ENCODE data around the gene PKD2L2.

The PKD2L2 gene

DNA sequence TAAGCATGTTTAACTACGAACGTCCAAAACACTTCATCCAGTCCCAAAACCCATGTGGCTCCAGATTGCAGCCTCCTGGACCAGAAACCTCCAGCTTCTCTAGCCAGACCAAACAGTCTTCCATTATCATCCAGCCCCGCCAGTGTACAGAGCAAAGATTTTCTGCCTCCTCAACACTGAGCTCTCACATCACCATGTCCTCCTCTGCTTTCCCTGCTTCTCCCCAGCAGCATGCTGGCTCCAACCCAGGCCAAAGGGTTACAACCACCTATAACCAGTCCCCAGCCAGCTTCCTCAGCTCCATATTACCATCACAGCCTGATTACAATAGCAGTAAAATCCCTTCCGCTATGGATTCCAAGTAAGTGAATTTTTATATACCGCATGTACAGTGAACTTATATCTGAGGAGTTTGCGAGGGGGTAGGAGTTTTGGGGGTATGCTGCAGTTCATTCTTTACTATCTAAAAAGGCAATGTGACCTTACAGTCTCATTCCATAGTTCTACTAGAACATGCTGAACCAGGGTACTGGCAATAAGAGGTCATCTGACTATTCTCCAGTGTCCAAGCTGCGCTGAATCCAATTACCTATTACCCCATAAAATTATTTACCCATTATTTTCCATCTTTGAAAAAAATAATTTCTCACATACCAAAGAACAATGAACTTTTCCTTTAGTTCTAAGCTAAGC is 18.5 kb upstream of the PKD2L2 start:
- no peaks in the 10 kb centered on the region for H3K36me3 Mint-ChIP-seq (ENCODE audit: low read depth)
- H3K4me3 Mint-ChIP-seq, result no peak overlapping the region
- H3K27ac Mint-ChIP-seq, result no peak overlapping the region
- H3K4me1 Mint-ChIP-seq (ENCODE audit: low read depth), result no peaks in the 10 kb centered on the region
- H3K27me3 Mint-ChIP-seq, result no peaks in the 10 kb centered on the region
- H3K9me3 Mint-ChIP-seq, result no peaks in the 10 kb centered on the region

DNA sequence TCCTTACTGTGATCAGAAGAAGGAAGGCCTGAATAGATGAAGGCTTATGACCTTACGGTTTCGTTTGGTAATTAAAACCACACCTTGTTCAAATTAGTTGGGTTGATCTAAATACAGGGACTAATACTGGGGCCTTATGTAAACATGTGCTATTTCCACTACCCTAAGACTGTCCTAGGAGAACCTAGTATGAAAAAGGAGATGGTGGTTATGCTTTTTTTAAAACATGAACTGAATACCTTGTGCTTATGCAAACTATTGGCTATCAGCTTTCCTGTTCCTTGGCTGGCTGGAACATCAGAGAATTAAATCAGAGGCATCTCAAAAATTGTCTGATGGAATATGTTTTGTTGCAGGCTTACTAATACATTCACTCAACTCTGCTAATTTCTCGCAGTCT is 17.7 kb upstream of the PKD2L2 start:
- Mint-ChIP-seq H3K4me1 (ENCODE audit: low read depth) (no peaks in the 10 kb centered on the region), H3K4me3 (no peak overlapping the region), H3K27me3 (no peaks in the 10 kb centered on the region), H3K27ac (no peak overlapping the region), H3K9me3 (no peaks in the 10 kb centered on the region), H3K36me3 (ENCODE audit: low read depth) (no peaks in the 10 kb centered on the region)

GRCh38 chr5:137872466-137872865 is 16.8 kb upstream of the PKD2L2 start:
- Mint-ChIP-seq H3K4me3 (no peak overlapping the region), H3K27ac (no peak overlapping the region), H3K9me3 (no peaks in the 10 kb centered on the region), H3K36me3 (ENCODE audit: low read depth) (no peaks in the 10 kb centered on the region), H3K4me1 (ENCODE audit: low read depth) (no peaks in the 10 kb centered on the region), H3K27me3 (no peaks in the 10 kb centered on the region)

- H3K4me1 Mint-ChIP-seq (ENCODE audit: low read depth), result no peaks in the 10 kb centered on the region
- H3K27ac Mint-ChIP-seq, result no peak overlapping the region
- no peak overlapping the region for H3K4me3 Mint-ChIP-seq
- no peaks in the 10 kb centered on the region for H3K9me3 Mint-ChIP-seq
- H3K36me3 Mint-ChIP-seq (ENCODE audit: low read depth), result no peaks in the 10 kb centered on the region
- H3K27me3 Mint-ChIP-seq, result no peaks in the 10 kb centered on the region
Measured at GRCh38 chr5:137876101-137876500, 13.2 kb upstream of the PKD2L2 start.

DNA sequence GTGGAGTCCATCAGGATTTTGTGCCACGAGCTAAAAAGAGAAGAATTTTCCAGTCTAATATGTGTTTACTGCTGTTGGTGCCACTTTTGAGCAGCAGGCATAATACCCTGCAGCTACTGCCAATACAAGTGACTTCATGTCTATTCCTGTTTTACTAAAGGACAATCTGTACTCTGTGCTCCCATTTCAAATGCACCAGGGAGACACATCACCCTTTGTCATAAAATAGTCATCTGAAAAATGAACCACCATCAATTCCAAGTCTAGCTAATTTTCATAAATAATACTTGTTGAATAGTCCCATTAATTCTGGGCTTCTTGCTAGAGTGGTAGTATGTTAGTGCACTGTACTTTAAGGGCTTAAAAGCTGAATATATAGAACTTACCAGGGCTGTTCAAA is 8.9 kb upstream of the PKD2L2 start:
- Mint-ChIP-seq H3K9me3 (no peaks in the 10 kb centered on the region), H3K27ac (no peak overlapping the region), H3K36me3 (ENCODE audit: low read depth) (peaks cover 5% of the 10 kb centered on the region), H3K4me3 (no peak overlapping the region), H3K4me1 (ENCODE audit: low read depth) (no peaks in the 10 kb centered on the region), H3K27me3 (no peaks in the 10 kb centered on the region)

DNA sequence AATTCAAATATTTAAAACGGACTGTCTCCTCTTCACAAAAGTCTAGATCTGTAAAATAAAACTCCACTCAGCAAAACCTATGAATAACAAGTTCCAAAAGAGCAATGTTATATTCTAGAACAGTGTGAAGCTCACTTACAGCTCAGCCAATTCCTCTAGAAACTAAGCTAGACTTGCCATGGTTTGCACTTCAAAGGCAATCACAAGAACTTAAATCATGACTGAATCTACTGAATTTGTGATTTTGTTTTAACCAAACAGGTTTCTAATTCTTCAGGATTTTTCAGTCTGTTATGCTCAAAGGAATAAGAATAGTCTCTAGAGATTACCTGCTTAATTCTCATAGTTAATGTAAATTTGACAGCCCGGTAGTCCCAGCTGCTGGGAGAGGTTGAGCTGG is 1.4 kb upstream of the PKD2L2 start:
- H3K9me3 Mint-ChIP-seq, result no peaks in the 10 kb centered on the region
- no peak overlapping the region for H3K27ac Mint-ChIP-seq

DNA sequence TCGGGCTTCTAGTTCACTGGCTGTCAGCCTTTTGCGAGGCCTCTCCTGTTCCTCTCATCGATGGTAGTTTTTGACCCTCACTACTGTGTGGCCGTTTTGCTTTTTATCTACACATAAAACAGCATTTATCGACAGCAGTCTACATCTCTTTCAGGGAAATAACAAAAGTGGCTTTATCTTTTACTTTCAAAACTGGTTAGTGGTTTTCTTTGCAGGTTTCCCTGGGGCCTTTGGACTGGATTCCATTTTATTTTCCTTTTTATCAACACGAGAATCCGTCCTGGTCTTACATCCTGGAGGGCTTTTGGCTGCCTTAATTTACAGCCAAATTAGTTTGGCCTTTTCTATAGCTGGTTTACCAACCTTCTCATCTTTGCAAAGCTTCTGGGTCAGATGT is 793 bp upstream of the PKD2L2 start:
- Mint-ChIP-seq H3K9me3 (no peaks in the 10 kb centered on the region), H3K4me1 (ENCODE audit: low read depth) (peaks cover 26% of the 10 kb centered on the region), H3K27me3 (no peaks in the 10 kb centered on the region), H3K27ac (peak overlapping the region; percentile 88), H3K4me3 (peak overlapping the region; percentile 86), H3K36me3 (ENCODE audit: low read depth) (no peaks in the 10 kb centered on the region)

More for the DNA sequence above, 1.4 kb upstream of the PKD2L2 start:
- H3K4me1 Mint-ChIP-seq (ENCODE audit: low read depth), result peaks cover 26% of the 10 kb centered on the region
- no peaks in the 10 kb centered on the region for H3K27me3 Mint-ChIP-seq
- H3K4me3 Mint-ChIP-seq, result no peak overlapping the region
- no peaks in the 10 kb centered on the region for H3K36me3 Mint-ChIP-seq (ENCODE audit: low read depth)

GRCh38 chr5:137890845-137891244 is 1.6 kb downstream of the PKD2L2 start:
- Mint-ChIP-seq H3K9me3 (no peaks in the 10 kb centered on the region), H3K27me3 (no peaks in the 10 kb centered on the region), H3K36me3 (ENCODE audit: low read depth) (no peaks in the 10 kb centered on the region), H3K27ac (no peak overlapping the region), H3K4me1 (ENCODE audit: low read depth) (peaks cover 26% of the 10 kb centered on the region), H3K4me3 (no peak overlapping the region)

GRCh38 chr5:137891849-137892248 is 2.6 kb downstream of the PKD2L2 start:
- H3K9me3 Mint-ChIP-seq, result no peaks in the 10 kb centered on the region
- H3K4me1 Mint-ChIP-seq (ENCODE audit: low read depth), result peaks cover 20% of the 10 kb centered on the region
- no peaks in the 10 kb centered on the region for H3K36me3 Mint-ChIP-seq (ENCODE audit: low read depth)
- no peak overlapping the region for H3K27ac Mint-ChIP-seq
- H3K27me3 Mint-ChIP-seq, result no peaks in the 10 kb centered on the region
- H3K4me3 Mint-ChIP-seq, result no peak overlapping the region

DNA sequence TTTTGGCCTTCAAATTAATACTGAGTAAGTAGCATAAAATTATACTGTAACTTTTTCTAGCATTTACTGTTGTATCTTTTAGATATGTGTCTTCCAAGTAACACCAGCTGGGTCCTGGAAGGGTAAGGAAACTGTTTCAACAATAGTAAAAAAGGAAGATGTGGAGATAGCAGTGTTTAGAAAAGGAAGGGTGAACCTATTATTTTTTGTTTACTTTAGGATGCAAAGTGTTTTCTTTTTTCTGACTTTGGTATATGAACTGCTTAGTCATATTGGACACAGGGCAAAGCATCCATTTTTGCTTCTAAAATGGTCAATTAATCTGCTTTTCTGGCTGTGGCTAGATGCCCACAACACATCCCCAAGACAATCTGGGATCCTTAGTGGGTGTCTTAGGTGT is 5.3 kb downstream of the PKD2L2 start:
- no peaks in the 10 kb centered on the region for H3K27me3 Mint-ChIP-seq
- H3K9me3 Mint-ChIP-seq, result no peaks in the 10 kb centered on the region
- peaks cover 7% of the 10 kb centered on the region for H3K4me1 Mint-ChIP-seq (ENCODE audit: low read depth)
- H3K36me3 Mint-ChIP-seq (ENCODE audit: low read depth), result no peaks in the 10 kb centered on the region
- H3K4me3 Mint-ChIP-seq, result no peak overlapping the region
- H3K27ac Mint-ChIP-seq, result no peak overlapping the region

GRCh38 chr5:137896560-137896959 is 7.3 kb downstream of the PKD2L2 start:
- H3K36me3 Mint-ChIP-seq (ENCODE audit: low read depth), result no peaks in the 10 kb centered on the region
- H3K4me3 Mint-ChIP-seq, result no peak overlapping the region
- H3K9me3 Mint-ChIP-seq, result no peaks in the 10 kb centered on the region

DNA sequence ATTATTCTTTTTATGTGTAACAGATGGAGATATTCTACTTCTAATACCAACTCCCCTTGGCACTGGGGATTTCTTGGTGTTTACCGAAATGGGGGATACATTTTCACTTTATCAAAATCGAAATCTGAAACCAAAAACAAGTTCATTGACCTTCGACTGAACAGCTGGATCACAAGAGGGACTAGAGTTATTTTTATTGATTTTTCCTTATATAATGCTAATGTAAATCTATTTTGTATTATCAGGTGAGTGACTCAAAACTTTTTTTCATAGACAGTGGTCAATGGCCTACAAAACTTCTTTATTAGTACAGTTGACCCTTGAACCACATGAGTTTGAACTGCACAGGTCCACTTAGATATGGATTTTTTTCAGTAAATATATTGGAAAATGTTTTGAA is 10.2 kb downstream of the PKD2L2 start:
- Mint-ChIP-seq H3K4me1 (ENCODE audit: low read depth) (peaks cover 12% of the 10 kb centered on the region), H3K36me3 (ENCODE audit: low read depth) (no peaks in the 10 kb centered on the region), H3K9me3 (no peaks in the 10 kb centered on the region), H3K27ac (no peak overlapping the region), H3K4me3 (no peak overlapping the region), H3K27me3 (no peaks in the 10 kb centered on the region)

More at GRCh38 chr5:137896560-137896959, 7.3 kb downstream of the PKD2L2 start:
- no peak overlapping the region for H3K27ac Mint-ChIP-seq
- H3K27me3 Mint-ChIP-seq, result no peaks in the 10 kb centered on the region
- peaks cover 12% of the 10 kb centered on the region for H3K4me1 Mint-ChIP-seq (ENCODE audit: low read depth)

DNA sequence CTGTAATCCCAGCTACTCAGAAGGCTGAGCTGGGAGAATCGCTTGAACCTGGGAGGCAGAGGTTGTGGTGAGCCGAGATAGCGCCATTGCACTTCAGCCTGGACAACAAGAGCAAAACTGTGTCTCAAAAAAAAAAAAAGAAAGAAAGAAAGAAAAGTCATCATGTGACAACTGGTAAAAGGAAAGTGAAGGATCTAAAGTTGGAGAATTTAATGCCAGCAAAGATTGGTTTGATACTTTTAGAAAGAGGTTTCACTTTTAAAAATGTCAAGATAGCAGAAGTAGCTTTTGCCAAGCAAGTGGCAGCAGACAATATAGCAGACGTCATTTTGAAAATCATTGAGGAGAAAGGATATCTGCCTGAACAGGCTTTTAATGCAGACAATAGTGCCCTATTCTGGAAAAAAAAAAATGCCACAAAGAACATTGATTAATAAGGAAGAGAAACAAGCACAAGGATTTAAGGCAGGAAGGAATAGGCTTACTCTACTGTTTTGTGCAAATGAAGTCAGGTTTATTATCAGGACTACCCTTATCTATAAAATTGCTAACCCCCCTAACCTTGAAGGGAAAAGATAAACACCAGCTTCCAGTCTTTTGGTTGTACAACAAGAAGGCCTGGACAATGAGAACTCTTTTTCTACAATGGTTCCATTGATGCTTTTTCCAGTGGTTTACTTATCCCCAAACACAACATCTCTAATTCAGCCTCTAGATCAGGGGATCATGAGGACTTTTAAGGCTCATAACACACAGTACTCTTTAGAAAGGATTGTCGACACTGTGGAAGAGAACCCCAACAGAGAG is 12.0 kb downstream of the PKD2L2 start:
- H3K4me1 Mint-ChIP-seq (ENCODE audit: low read depth), result peaks cover 12% of the 10 kb centered on the region
- no peak overlapping the region for H3K27ac Mint-ChIP-seq
- H3K27me3 Mint-ChIP-seq, result no peaks in the 10 kb centered on the region
- H3K4me3 Mint-ChIP-seq, result no peak overlapping the region
- no peaks in the 10 kb centered on the region for H3K9me3 Mint-ChIP-seq
- H3K36me3 Mint-ChIP-seq (ENCODE audit: low read depth), result no peaks in the 10 kb centered on the region

- Mint-ChIP-seq H3K36me3 (ENCODE audit: low read depth) (no peaks in the 10 kb centered on the region), H3K9me3 (no peaks in the 10 kb centered on the region), H3K4me3 (no peak overlapping the region), H3K27ac (no peak overlapping the region), H3K27me3 (no peaks in the 10 kb centered on the region), H3K4me1 (ENCODE audit: low read depth) (peaks cover 12% of the 10 kb centered on the region)
Measured at GRCh38 chr5:137902408-137903133, 13.3 kb downstream of the PKD2L2 start.

DNA sequence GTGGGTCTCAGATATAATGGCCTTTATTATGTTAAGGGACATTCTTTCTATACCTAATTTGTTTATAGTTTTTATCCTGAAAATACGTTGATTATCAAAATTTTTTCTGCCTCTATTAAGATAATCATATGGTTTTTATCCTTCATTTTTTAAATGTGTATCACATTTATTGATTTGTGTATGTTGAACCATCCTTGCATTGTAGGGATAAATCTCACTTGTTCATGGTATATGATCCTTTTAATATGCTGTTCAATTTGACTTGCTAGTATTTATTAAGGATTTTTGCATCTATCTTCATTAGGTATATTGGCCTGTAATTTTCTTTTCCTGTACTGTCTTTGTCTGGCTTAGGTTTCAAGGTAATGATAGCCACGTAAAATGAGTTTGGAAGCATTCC is 25.5 kb downstream of the PKD2L2 start:
- Mint-ChIP-seq H3K27ac (no peak overlapping the region), H3K36me3 (ENCODE audit: low read depth) (peaks cover 7% of the 10 kb centered on the region), H3K4me1 (ENCODE audit: low read depth) (no peaks in the 10 kb centered on the region), H3K4me3 (no peak overlapping the region), H3K27me3 (peaks cover 12% of the 10 kb centered on the region), H3K9me3 (peaks cover 11% of the 10 kb centered on the region)
